GM12878 (cell line): ENCODE measurements around the gene MALRD1.

Experiments
- BCL3 ChIP-seq: IDR thresholded peaks from 2 replicates; pipeline ENCODE4 v1.6.1; 2011; ENCODE audit warnings: borderline replicate concordance, low read depth, mild to moderate bottlenecking, moderate library complexity, low read length; ENCODE audit not compliant: insufficient read depth, poor library complexity, severe bottlenecking
- CHD1 ChIP-seq: IDR thresholded peaks from 2 replicates; pipeline ENCODE4 v1.6.1; 2012; ENCODE audit warnings: low read depth, low read length, improper control_type of control experiment
- CREM ChIP-seq: IDR thresholded peaks from 2 replicates; pipeline ENCODE4 v1.6.1; 2014; ENCODE audit warnings: antibody characterized with exemption, low read depth
- CTCF ChIP-seq, 3 experiments: IDR thresholded peaks in 2 of 3; conservative IDR thresholded peaks in 1 of 3; 2 replicates each; pipeline ENCODE4 v1.5.1; 2011; ENCODE audit warnings: low read depth in 3 of 3, low read length in 3 of 3, mild to moderate bottlenecking in 3 of 3, control low read depth in 2 of 3, moderate library complexity in 2 of 3, inconsistent platforms in 1 of 3, mixed read lengths in 1 of 3; ENCODE audit not compliant: control insufficient read depth in 2 of 3, insufficient read depth in 1 of 3; ENCODE audit errors: extremely low read depth in 1 of 3
- RB1 ChIP-seq: fragments of 450-650 bp; formaldehyde crosslinking; IDR thresholded peaks from 2 replicates; pipeline ENCODE4 v1.6.1; 2017; ENCODE audit warnings: mild to moderate bottlenecking, borderline replicate concordance
- ZBTB4 ChIP-seq: fragments of 450-650 bp; formaldehyde crosslinking; IDR thresholded peaks from 2 replicates; pipeline ENCODE4 v1.4.0; 2022; ENCODE audit warnings: mild to moderate bottlenecking, moderate library complexity

DNA sequence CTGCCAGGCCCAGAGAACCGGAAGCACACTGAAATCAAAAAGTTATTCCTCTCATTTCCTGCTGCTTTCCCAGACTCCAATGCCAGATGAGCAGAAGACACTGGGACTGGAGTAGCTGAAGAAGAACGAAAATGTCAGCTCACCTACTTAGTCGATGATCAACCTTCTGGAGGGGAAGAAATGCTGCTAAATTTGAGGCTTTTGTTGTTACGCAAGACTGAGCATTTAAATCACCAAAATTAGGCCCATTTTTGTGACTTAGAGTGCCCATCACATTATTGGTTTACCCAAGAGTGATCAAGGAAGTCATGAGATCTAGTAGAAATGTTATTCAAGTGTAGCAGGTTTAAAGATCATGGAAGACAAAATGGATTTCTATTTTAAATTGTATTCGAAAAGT lies 585.6 kb downstream of the MALRD1 start:
- TF ChIP-seq CHD1 (no peak), CTCF (IDR thresholded peaks at IDR 0.05 in 2 of 3, conservative IDR thresholded peaks at IDR 0.05 in 1 of 3; ENCODE audit: control insufficient read depth in 2 of 3, extremely low read depth in 1 of 3, insufficient read depth in 1 of 3, low read depth in 3 of 3, low read length in 3 of 3) (no peak), CREM (no peak), BCL3 (no peak), RB1 (no peak), ZBTB4 (CRISPR knock-in tag) (no peak)
